A549 (cell line): Measurements from ENCODE around the gene NR5A2. TPM values are rescaled to one million over a fixed set of nuclear protein-coding genes. Genes with fewer than 3 reads are reported as not detected.

Source experiments
- ATAC-seq, 2 experiments: fragments of 200-7000 bp in 1 of 2; fragments of >200 bp in 1 of 2; cut with Nextera tagmentation in 1 of 2; cut with Tn5 transposase in 1 of 2; 3 replicates each; pipeline versions ENCODE4 v1.8.0 to v1.9.1; 2018 to 2020; ENCODE audit warnings: mild to moderate bottlenecking in 1 of 2, moderate library complexity in 1 of 2
- CTCF ChIA-PET: fragments of 300-600 bp; sonication (Branson Sonifier 250); formaldehyde crosslinking; extraction: SDS; loops from one replicate; lab custom pipeline; 2021; ENCODE audit warnings: antibody characterized with exemption, inconsistent platforms; lab: Yijun Ruan, JAX
- POLR2A ChIA-PET: fragments of 350-600 bp; formaldehyde crosslinking; extraction: SDS; loops from one replicate; lab custom pipeline; 2021; ENCODE audit warnings: antibody characterized with exemption, inconsistent platforms; lab: Yijun Ruan, JAX
- DNase-seq, 2 experiments: peaks; one replicate each; pipeline versions ENCODE4 v3.0.0 to v3.0.0-alpha.2; 2011 to 2016; ENCODE audit warnings: low read depth in 1 of 2, low spot score in 1 of 2
- FAIRE-seq: peaks from 2 replicates; lab custom pipeline; 2011; peaks lifted over from hg19 to GRCh38; lab: Jason Lieb, UNC
- H3K27ac ChIP-seq, 2 experiments: fragments of >200 bp; sonication (Bioruptor Twin); formaldehyde crosslinking; 3 replicates each; pipeline ENCODE4 v1.5.1; 2016 to 2017
- H3K4me1 ChIP-seq: fragments of >200 bp; sonication (Bioruptor Twin); formaldehyde crosslinking; 3 replicates; pipeline ENCODE4 v1.6.1; 2016
- H3K4me2 ChIP-seq: fragments of >200 bp; sonication (Bioruptor Twin); formaldehyde crosslinking; 3 replicates; pipeline ENCODE4 v1.6.1; 2016
- H3K4me3 ChIP-seq: fragments of >200 bp; sonication (Bioruptor Twin); formaldehyde crosslinking; 3 replicates; pipeline ENCODE4 v1.5.1; 2016
- H3K9me3 ChIP-seq: fragments of >200 bp; sonication (Bioruptor Twin); formaldehyde crosslinking; 3 replicates; pipeline ENCODE4 v1.6.1; 2016
- CEBPB ChIP-seq, 2 experiments: fragments of >200 bp in 1 of 2; sonication (Bioruptor Twin) in 1 of 2; formaldehyde crosslinking in 1 of 2; IDR thresholded peaks; 2 replicates each; pipeline ENCODE4 v1.6.1; 2012 to 2016
- CHD2 ChIP-seq: fragments of 150-350 bp; IDR thresholded peaks from 2 replicates; pipeline ENCODE4 v1.6.1; 2014; ENCODE audit warnings: low read length; ENCODE audit not compliant: partially characterized antibody
- EHF ChIP-seq: fragments of 250-450 bp; sonication (Bioruptor Pico); IDR thresholded peaks from 2 replicates; pipeline ENCODE4 v1.5.0; 2020; ENCODE audit warnings: mild to moderate bottlenecking
- EP300 ChIP-seq, 2 experiments: fragments of >200 bp; sonication (Bioruptor Twin); formaldehyde crosslinking; IDR thresholded peaks; 2 replicates in 1 of 2; 3 replicates in 1 of 2; pipeline ENCODE4 v1.6.1; 2016 to 2017
- ESRRA ChIP-seq: fragments of 150-350 bp; IDR thresholded peaks from 2 replicates; pipeline ENCODE4 v1.6.1; 2014; ENCODE audit warnings: mild to moderate bottlenecking, low read length, borderline replicate concordance
- GATA3 ChIP-seq: IDR thresholded peaks from 2 replicates; pipeline ENCODE4 v1.6.1; 2012; ENCODE audit warnings: borderline replicate concordance
- HDAC2 ChIP-seq: fragments of 200-600 bp; sonication (generic); IDR thresholded peaks from 2 replicates; pipeline ENCODE4 v1.6.1; 2016
- HEYL ChIP-seq: fragments of 250-450 bp; sonication (Bioruptor Pico); IDR thresholded peaks from 2 replicates; pipeline ENCODE4 v1.8.0; 2021; ENCODE audit warnings: mild to moderate bottlenecking, moderate library complexity
- HOXB13 ChIP-seq: fragments of 250-450 bp; sonication (Bioruptor Pico); IDR thresholded peaks from 2 replicates; pipeline ENCODE4 v1.5.0; 2020; ENCODE audit warnings: low read depth, mild to moderate bottlenecking, moderate library complexity
- JUN ChIP-seq, 2 experiments: fragments of >200 bp; sonication (Bioruptor Twin); formaldehyde crosslinking; IDR thresholded peaks; 2 replicates in 1 of 2; 3 replicates in 1 of 2; pipeline ENCODE4 v1.6.1; 2016 to 2017
- JUNB ChIP-seq: fragments of >200 bp; sonication (Bioruptor Twin); formaldehyde crosslinking; IDR thresholded peaks from 2 replicates; pipeline ENCODE4 v1.6.1; 2016
- KDM1A ChIP-seq: fragments of 200-600 bp; sonication (generic); IDR thresholded peaks from 2 replicates; pipeline ENCODE4 v1.6.1; 2016; ENCODE audit warnings: low read depth, mild to moderate bottlenecking
- KDM5A ChIP-seq: fragments of 200-600 bp; sonication (generic); IDR thresholded peaks from 2 replicates; pipeline ENCODE4 v1.6.1; 2016; ENCODE audit warnings: antibody characterized with exemption, mild to moderate bottlenecking
- MYC ChIP-seq: IDR thresholded peaks from 2 replicates; pipeline ENCODE4 v1.6.1; 2012; ENCODE audit warnings: mild to moderate bottlenecking, inconsistent platforms, low read length, improper control_type of control experiment, borderline replicate concordance
- NFE2L2 ChIP-seq: fragments of 150-350 bp; conservative IDR thresholded peaks from 2 replicates; pipeline ENCODE4 v1.6.1; 2014; ENCODE audit warnings: low read length
- PBX3 ChIP-seq: IDR thresholded peaks from 2 replicates; pipeline ENCODE4 v1.6.1; 2012
- POLR2AphosphoS2 ChIP-seq: conservative IDR thresholded peaks from 2 replicates; pipeline ENCODE4 v1.6.1; 2012; ENCODE audit warnings: low read length, improper control_type of control experiment, inconsistent platforms
- RAD21 ChIP-seq, 2 experiments: fragments of >200 bp in 1 of 2; sonication (Bioruptor Twin) in 1 of 2; formaldehyde crosslinking in 1 of 2; IDR thresholded peaks in 1 of 2; conservative IDR thresholded peaks in 1 of 2; 2 replicates in 1 of 2; 3 replicates in 1 of 2; pipeline ENCODE4 v1.6.1; 2012 to 2018; ENCODE audit warnings: inconsistent platforms in 1 of 2
- RFX5 ChIP-seq: fragments of 450-650 bp; IDR thresholded peaks from 2 replicates; pipeline ENCODE4 v1.7.1; 2014; ENCODE audit warnings: antibody characterized with exemption, mild to moderate bottlenecking, moderate library complexity
- RNF2 ChIP-seq: fragments of 200-600 bp; sonication (generic); IDR thresholded peaks from 2 replicates; pipeline ENCODE4 v1.6.1; 2016; ENCODE audit warnings: low read depth, mild to moderate bottlenecking, antibody characterized with exemption, moderate library complexity, borderline replicate concordance
- SMC3 ChIP-seq: fragments of >200 bp; sonication (Bioruptor Twin); formaldehyde crosslinking; IDR thresholded peaks from 3 replicates; pipeline ENCODE4 v1.6.1; 2018; ENCODE audit warnings: inconsistent platforms
- SREBF2 ChIP-seq: fragments of 450-650 bp; IDR thresholded peaks from 2 replicates; pipeline ENCODE4 v1.6.1; 2014; ENCODE audit warnings: mild to moderate bottlenecking, moderate library complexity
- TP53 ChIP-seq: fragments of 250-450 bp; sonication (Bioruptor Pico); IDR thresholded peaks from 2 replicates; pipeline ENCODE4 v1.5.0; 2021; ENCODE audit warnings: mild to moderate bottlenecking, moderate library complexity
- USF2 ChIP-seq: fragments of 450-650 bp; IDR thresholded peaks from 2 replicates; pipeline ENCODE4 v1.6.1; 2014; ENCODE audit warnings: antibody characterized with exemption
- WGBS: methylation state at CpG from one replicate; pipeline ENCODE4 v1.1.6; 2017; ENCODE audit errors: missing lambda C conversion rate; 5-methylcytosine and 5-hydroxymethylcytosine counted together
- polyA plus RNA-seq, 4 experiments: library from polyadenylated mRNA; depleted of rRNA in 3 of 4; stranded (reverse); fragments of >200 nt; fragmentation: RNase III in 1 of 4; extraction: RNeasy Plus Mini Kit Qiagen cat#74134 plus additional on column Dnase treatment in 1 of 4; gene quantifications; 2 replicates in 3 of 4; 3 replicates in 1 of 4; pipeline ENCODE4 v1.2.3, GENCODE V29; 2011 to 2017
- TF ChIP-seq, protein P1 (sequence below): fragments of 200-600 bp; sonication (generic); IDR thresholded peaks from 2 replicates; pipeline ENCODE4 v1.6.1; 2016; ENCODE audit warnings: antibody characterized with exemption, mild to moderate bottlenecking, moderate library complexity
- TF ChIP-seq, protein P2 (sequence below): IDR thresholded peaks from 2 replicates; pipeline ENCODE4 v1.6.1; 2012

Gene NR5A2
- polyA plus RNA-seq, 2 of the 4 experiments (the other 2 are of a cell fraction) = 12.0 to 24.1 TPM

DNA sequence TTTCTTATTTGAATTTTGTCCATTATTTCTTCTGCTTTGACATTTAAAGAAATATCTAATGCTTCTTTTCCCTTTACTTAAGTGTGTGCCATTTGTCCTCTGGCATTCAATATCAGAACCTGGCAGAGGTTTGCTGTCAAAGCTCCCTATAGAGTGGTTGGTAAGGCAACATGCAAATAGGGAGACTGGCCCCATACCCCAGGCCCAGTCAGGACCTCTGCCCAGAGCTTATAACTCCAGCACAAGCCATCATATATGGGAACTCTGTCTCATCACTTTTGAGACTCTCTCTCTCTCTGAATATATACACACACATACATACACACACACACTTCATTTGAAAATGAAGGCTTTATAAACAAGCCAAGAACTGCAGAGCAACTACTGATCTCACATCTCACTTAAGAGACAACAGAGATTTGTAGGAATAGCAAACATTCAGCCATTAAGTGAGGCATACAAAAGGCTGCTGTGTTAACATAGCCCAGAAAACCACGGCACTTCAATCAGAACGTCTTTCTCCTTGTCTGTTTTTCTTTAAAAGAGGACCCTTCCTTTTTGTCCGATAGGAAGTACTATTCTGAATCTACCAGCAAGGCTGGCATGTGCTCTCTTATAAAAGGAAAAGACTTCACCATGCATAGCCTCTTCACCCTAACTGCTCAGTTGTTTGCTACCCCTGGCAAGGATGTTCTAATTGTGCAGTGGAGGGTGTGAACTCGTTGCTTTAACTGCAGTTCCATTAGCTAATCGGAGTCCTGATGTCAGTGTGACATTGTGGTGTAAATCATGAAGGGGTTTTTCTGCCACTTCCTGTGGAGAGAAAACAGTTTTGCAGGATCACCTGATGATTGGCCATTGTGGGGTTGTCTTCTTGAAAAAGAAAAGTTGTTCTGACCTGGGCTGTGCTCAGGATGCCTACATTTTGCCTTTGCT lies 101.7 kb downstream of the NR5A2 start:
- H3K9me3 ChIP-seq = no peaks in the 10 kb centered on the region
- FAIRE-seq (peak; percentile 77), ATAC-seq (no peak), DNase-seq (no peak)
- peak overlapping the region; percentile 75 for H3K4me2 ChIP-seq
- H3K4me3 ChIP-seq = no peak overlapping the region
- CTCF ChIA-PET = interaction anchor here (0.9 to 1.7 kb wide), 5 partner anchors 10 to 443 kb away, joined by 3 to 6 read pairs (median 4); no protein-coding TSS in a partner anchor
- TF ChIP-seq HEYL = no peak
- 75% methylated on average over 5 of the region's 5 CpGs for WGBS
- POLR2A ChIA-PET = no interaction called here
- peaks cover 49% of the 10 kb centered on the region for H3K4me1 ChIP-seq
- peak overlapping the region; percentile 46 to 65 for H3K27ac ChIP-seq

DNA sequence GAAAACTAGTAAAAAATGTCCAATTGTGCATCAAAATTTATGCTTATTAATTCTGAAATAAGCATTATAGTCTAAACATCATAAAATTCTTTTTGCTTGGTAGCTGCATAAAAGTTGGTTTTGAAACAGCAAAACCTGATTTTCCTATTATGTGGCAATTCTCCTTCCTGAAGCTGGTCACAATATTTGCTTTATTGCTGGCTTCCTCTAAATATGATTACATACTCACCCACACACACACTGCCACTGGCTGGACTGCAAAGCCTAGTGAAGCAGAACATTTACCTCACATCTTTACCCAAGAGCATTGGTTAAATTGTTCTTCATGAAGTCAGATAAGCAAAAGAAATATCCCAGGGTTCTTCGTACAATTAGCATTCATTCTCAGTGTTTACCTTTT lies 103.0 kb downstream of the NR5A2 start:
- Histone ChIP-seq H3K27ac (peak overlapping the region; percentile 46 to 65), H3K4me2 (peak overlapping the region; percentile 75)

GRCh38 chr1:200131551-200132125 lies 104.1 kb downstream of the NR5A2 start:
- no peaks in the 10 kb centered on the region for H3K9me3 ChIP-seq
- 3% methylated on average over 4 of the region's 4 CpGs for WGBS
- peak overlapping the region; percentile 75 for H3K4me2 ChIP-seq
- FAIRE-seq (peak; percentile 97), ATAC-seq (peak; percentile 97 to 98), DNase-seq (peak; percentile 42 to 89)
- H3K4me3 ChIP-seq = no peak overlapping the region; the same call in 2 of the 3 replicates
- peaks cover 53% of the 10 kb centered on the region for H3K4me1 ChIP-seq
- ChIA-PET CTCF (interaction anchor here (0.7 to 1.3 kb wide), 6 partner anchors 10 to 447 kb away, joined by 3 to 6 read pairs (median 4); no protein-coding TSS in a partner anchor), POLR2A (interaction anchor here (1.3 kb wide), 1 partner anchor 103 kb away, joined by 7 read pairs; no protein-coding TSS in a partner anchor)
- peak overlapping the region; percentile 71 to 83 for H3K27ac ChIP-seq
- TF ChIP-seq SMC3 (peak; percentile 77), JUNB (peak; percentile 90), HDAC2 (no peak), SREBF2 (no peak), CHD2 (no peak), CEBPB (IDR thresholded peaks at IDR 0.05) (peak in 1 of 2 experiments; percentile 80; a peak in 3 of 4 replicates), RAD21 (conservative IDR thresholded peaks at IDR 0.05 in 1 of 2, IDR thresholded peaks at IDR 0.05 in 1 of 2) (peak; percentile 66 to 75), JUN (IDR thresholded peaks at IDR 0.05) (peak; percentile 70 to 92; a peak in 4 of 5 replicates), PBX3 (no peak), EP300 (IDR thresholded peaks at IDR 0.05) (peak; percentile 70 to 80; a peak in 2 of 5 replicates), RFX5 (no peak), GATA3 (peak; percentile 100), KDM5A (no peak), EHF (CRISPR knock-in tag) (no peak), KDM1A (no peak), RNF2 (no peak), HEYL (no peak), POLR2AphosphoS2 (no peak), ESRRA (no peak), NFE2L2 (no peak), TP53 (CRISPR knock-in tag) (no peak), HOXB13 (CRISPR knock-in tag) (no peak), USF2 (no peak)
- TF ChIP-seq, protein P1, sequence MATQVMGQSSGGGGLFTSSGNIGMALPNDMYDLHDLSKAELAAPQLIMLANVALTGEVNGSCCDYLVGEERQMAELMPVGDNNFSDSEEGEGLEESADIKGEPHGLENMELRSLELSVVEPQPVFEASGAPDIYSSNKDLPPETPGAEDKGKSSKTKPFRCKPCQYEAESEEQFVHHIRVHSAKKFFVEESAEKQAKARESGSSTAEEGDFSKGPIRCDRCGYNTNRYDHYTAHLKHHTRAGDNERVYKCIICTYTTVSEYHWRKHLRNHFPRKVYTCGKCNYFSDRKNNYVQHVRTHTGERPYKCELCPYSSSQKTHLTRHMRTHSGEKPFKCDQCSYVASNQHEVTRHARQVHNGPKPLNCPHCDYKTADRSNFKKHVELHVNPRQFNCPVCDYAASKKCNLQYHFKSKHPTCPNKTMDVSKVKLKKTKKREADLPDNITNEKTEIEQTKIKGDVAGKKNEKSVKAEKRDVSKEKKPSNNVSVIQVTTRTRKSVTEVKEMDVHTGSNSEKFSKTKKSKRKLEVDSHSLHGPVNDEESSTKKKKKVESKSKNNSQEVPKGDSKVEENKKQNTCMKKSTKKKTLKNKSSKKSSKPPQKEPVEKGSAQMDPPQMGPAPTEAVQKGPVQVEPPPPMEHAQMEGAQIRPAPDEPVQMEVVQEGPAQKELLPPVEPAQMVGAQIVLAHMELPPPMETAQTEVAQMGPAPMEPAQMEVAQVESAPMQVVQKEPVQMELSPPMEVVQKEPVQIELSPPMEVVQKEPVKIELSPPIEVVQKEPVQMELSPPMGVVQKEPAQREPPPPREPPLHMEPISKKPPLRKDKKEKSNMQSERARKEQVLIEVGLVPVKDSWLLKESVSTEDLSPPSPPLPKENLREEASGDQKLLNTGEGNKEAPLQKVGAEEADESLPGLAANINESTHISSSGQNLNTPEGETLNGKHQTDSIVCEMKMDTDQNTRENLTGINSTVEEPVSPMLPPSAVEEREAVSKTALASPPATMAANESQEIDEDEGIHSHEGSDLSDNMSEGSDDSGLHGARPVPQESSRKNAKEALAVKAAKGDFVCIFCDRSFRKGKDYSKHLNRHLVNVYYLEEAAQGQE = no peak
- TF ChIP-seq, protein P2, sequence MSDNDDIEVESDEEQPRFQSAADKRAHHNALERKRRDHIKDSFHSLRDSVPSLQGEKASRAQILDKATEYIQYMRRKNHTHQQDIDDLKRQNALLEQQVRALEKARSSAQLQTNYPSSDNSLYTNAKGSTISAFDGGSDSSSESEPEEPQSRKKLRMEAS = peak; percentile 69; the same call in 1 of the 2 replicates

More for the DNA sequence above, 103.0 kb downstream of the NR5A2 start:
- Histone ChIP-seq H3K4me3 (no peak overlapping the region), H3K4me1 (peaks cover 53% of the 10 kb centered on the region), H3K9me3 (no peaks in the 10 kb centered on the region)
- ChIA-PET CTCF (interaction anchor here (1.1 kb wide), 1 partner anchor 445 kb away, joined by 4 read pairs; no protein-coding TSS in a partner anchor), POLR2A (interaction anchor here (0.6 kb wide), 1 partner anchor 54 kb away, joined by 3 read pairs; no protein-coding TSS in a partner anchor)
- DNase-seq = peak in 1 of 2 experiments; percentile 40
- WGBS = 39% methylated on average over 1 of the region's 1 CpG
- TF ChIP-seq CEBPB (IDR thresholded peaks at IDR 0.05) (peak; percentile 47 to 54; a peak in 2 of 4 replicates), GATA3 (0 out of 2 replicates have a peak, but pooled peaks have one; percentile 30), MYC (no peak)
- no peak for FAIRE-seq
- ATAC-seq = peak in 1 of 2 experiments; percentile 26; a peak in 1 of 6 replicates
